Ishikawa (cell line): ENCODE data around the gene RARB.

Source experiments
- CEBPB ChIP-seq: IDR thresholded peaks from 2 replicates; pipeline ENCODE4 v1.6.1; 2012
- CREB1 ChIP-seq: IDR thresholded peaks from 2 replicates; pipeline ENCODE4 v1.6.1; 2012; ENCODE audit warnings: low read depth
- EGR1 ChIP-seq: IDR thresholded peaks from 2 replicates; pipeline ENCODE4 v1.6.1; 2012
- FOXM1 ChIP-seq: IDR thresholded peaks from 2 replicates; pipeline ENCODE4 v1.6.1; 2012; ENCODE audit warnings: low read depth, borderline replicate concordance
- TAF1 ChIP-seq: IDR thresholded peaks from 2 replicates; pipeline ENCODE4 v1.6.1; 2012; ENCODE audit warnings: low read depth, mild to moderate bottlenecking
- TEAD4 ChIP-seq: IDR thresholded peaks from 2 replicates; pipeline ENCODE4 v1.6.1; 2012
- USF1 ChIP-seq: IDR thresholded peaks from 2 replicates; pipeline ENCODE4 v1.6.1; 2012
- TF ChIP-seq, protein P1 (sequence below): IDR thresholded peaks from 2 replicates; pipeline ENCODE4 v1.6.1; 2012

DNA sequence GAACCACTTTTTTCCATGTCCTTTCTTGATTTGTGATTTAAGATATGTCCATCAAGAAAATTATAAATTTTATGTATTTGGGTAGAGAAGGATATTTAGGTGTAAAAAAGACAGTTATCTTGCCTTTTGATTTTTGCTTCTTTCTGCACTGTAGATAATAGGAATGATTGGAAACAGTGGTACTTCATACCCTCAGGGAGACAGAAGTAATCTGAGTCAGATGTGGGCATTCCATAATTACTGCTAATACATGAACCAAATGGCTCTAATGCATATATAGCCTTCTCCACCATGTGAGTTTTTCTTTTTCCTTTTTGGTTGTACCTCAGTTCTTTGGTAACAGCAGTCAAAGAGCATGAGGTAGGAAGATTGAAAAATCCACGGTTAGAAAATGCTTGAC is 67.2 kb downstream of the RARB start:
- TF ChIP-seq CREB1 = no peak
- no peak for TF ChIP-seq CEBPB
- no peak for TF ChIP-seq TEAD4
- TF ChIP-seq, protein P1, sequence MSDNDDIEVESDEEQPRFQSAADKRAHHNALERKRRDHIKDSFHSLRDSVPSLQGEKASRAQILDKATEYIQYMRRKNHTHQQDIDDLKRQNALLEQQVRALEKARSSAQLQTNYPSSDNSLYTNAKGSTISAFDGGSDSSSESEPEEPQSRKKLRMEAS = no peak
- TF ChIP-seq TAF1 = no peak
- TF ChIP-seq FOXM1 = no peak
- no peak for TF ChIP-seq EGR1
- no peak for TF ChIP-seq USF1
